Measurements from ENCODE around the gene LYPD6B. TPM values are rescaled to one million over a fixed set of nuclear protein-coding genes. Genes with fewer than 3 reads are reported as not detected.

Gene LYPD6B
- total and polyA plus RNA-seq, 9 donors: 0.17 to 17.0 (median 1.2) TPM; not detected in 2

DNA sequence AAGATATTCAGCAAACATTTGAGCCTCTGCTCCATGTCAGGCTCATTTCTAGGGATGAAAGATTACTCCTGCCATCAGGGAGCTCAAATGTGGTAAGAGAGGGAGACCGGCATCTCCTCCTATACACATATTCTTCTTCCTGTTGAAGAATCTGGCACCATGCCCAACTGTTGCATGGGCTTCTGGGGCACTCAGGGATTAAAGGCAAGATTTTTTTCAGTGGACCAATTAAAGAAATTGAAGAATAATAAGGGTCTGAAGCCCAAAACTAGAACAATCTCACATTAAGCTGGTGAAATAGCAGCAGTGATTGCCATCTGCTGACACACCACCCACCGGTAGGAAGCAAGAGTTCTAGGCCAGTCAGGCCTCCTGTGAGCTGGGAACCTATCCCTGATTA lies 146.5 kb downstream of the LYPD6B start:
- H3K4me1 ChIP-seq (ENCODE audit: insufficient read depth): no peaks in the 10 kb centered on the region
- H3K9me3 ChIP-seq: no peaks in the 10 kb centered on the region
- no peak for TF ChIP-seq CTCF (IDR thresholded peaks at IDR 0.05)
- TF ChIP-seq EP300 (IDR thresholded peaks at IDR 0.05): no peak
- TF ChIP-seq POLR2A (IDR thresholded peaks at IDR 0.05): no peak
- intact Hi-C loops (cut with DNase I): no loop called here
- H3K27ac ChIP-seq: no peak overlapping the region
- WGBS, 3 donors: 65 to 81% (median 76%) methylated on average over 2 of the region's 2 CpGs
- H3K4me3 ChIP-seq: no peak overlapping the region
- H3K27me3 ChIP-seq: no peaks in the 10 kb centered on the region
- H3K36me3 ChIP-seq: no peaks in the 10 kb centered on the region
- no peak for DNase-seq

DNA sequence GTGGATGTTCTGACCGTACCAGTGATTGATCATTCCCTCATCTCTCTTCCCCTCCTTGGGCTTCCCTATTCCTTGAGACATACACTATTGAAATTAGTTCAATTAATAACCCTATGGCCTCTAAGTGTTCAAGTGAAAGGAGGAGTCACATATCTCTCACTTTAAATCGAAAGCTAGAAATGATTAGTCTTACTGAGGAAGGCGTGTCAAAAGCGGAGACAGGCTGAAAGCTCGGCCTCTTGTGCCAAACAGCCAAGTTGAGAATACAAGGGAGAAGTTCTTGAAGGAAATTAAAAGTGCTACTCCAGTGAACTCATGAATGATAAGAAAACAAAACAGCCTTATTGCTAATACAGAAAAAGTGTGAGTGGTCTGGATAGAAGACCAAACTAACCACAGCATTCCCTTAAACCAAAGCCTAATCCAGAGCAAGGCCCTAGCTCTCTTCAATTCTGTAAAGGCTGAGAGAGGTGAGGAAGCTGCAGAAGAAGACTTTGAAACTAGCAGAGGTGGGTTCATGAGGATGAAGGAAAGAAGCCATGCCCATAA lies 147.5 kb downstream of the LYPD6B start:
- no peak overlapping the region for H3K27ac ChIP-seq
- H3K36me3 ChIP-seq: no peaks in the 10 kb centered on the region
- intact Hi-C loops (cut with DNase I): no loop called here
- no peaks in the 10 kb centered on the region for H3K27me3 ChIP-seq
- H3K4me1 ChIP-seq (ENCODE audit: insufficient read depth): no peaks in the 10 kb centered on the region
- no peak for TF ChIP-seq POLR2A (IDR thresholded peaks at IDR 0.05)
- no peak for TF ChIP-seq CTCF (IDR thresholded peaks at IDR 0.05)
- no peak for TF ChIP-seq EP300 (IDR thresholded peaks at IDR 0.05)
- WGBS, 3 donors: 86 to 90% (median 87%) methylated on average over 5 of the region's 5 CpGs
- no peak overlapping the region for H3K4me3 ChIP-seq
- no peaks in the 10 kb centered on the region for H3K9me3 ChIP-seq
- no peak for DNase-seq

GRCh38 chr2:149187057-149187456 lies 148.6 kb downstream of the LYPD6B start:
- Histone ChIP-seq H3K27me3 (no peaks in the 10 kb centered on the region), H3K27ac (no peak overlapping the region), H3K36me3 (no peaks in the 10 kb centered on the region), H3K9me3 (no peaks in the 10 kb centered on the region), H3K4me3 (no peak overlapping the region), H3K4me1 (ENCODE audit: insufficient read depth) (no peaks in the 10 kb centered on the region)
- intact Hi-C loops (cut with DNase I): no loop called here
- TF ChIP-seq POLR2A (IDR thresholded peaks at IDR 0.05) (no peak), EP300 (IDR thresholded peaks at IDR 0.05) (no peak), CTCF (IDR thresholded peaks at IDR 0.05) (no peak)
- no peak for DNase-seq

DNA sequence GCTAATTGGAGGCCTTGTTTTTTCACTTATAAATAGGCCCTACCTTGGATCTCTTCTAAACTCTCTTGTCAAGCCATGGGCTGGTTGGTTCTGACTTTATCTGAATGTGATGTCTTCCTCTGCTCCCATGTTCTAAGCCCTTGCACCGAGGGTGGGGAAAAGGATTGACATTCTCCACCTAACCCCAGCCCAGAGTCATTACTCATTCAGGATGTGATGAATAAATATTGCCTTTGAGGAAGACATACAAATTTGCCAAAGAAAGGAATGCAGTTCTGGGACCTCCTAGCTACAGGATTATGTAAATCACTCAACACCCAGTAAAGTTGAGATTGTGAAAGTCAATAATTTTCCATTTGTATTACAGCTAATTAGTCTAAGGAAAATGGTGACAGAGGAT lies 149.8 kb downstream of the LYPD6B start:
- H3K27ac ChIP-seq: no peak overlapping the region
- no peak for TF ChIP-seq EP300 (IDR thresholded peaks at IDR 0.05)
- no peak for TF ChIP-seq POLR2A (IDR thresholded peaks at IDR 0.05)
- TF ChIP-seq CTCF (IDR thresholded peaks at IDR 0.05): no peak
- 17 to 23% (median 21%) methylated on average over 1 of the region's 1 CpG for WGBS, 3 donors
- no peaks in the 10 kb centered on the region for H3K4me1 ChIP-seq (ENCODE audit: insufficient read depth)
- no peaks in the 10 kb centered on the region for H3K27me3 ChIP-seq
- no peaks in the 10 kb centered on the region for H3K36me3 ChIP-seq
- H3K4me3 ChIP-seq: no peak overlapping the region
- no peak for DNase-seq
- no peaks in the 10 kb centered on the region for H3K9me3 ChIP-seq
- intact Hi-C loops (cut with DNase I): no loop called here

Data from ovary (tissue), 9 donors.